Superior temporal gyrus (tissue), 1 donor: ENCODE data around the gene NEURL1.
A peak's percentile ranks its signal among the peaks of the same experiment; 100 is the strongest.
"Not testable (repeated sequence)": the region's sequence is repeated elsewhere in the genome, so short reads cannot be mapped to it uniquely, and the experiment has no call there.

Source experiments
- DNase-seq: peaks from one replicate; pipeline ENCODE4 v3.0.0-alpha.2; 2016; ENCODE audit errors: extremely low spot score

NEURL1 gene

GRCh38 chr10:103622935-103623574 lies 129.6 kb downstream of the NEURL1 start:
- DNase-seq, result no peak

- no peak for DNase-seq
Observed at GRCh38 chr10:103626178-103626577, 132.7 kb downstream of the NEURL1 start.

- no peak for DNase-seq
Observed at GRCh38 chr10:103627111-103627892, 133.8 kb downstream of the NEURL1 start.

- DNase-seq, result no peak
Observed at GRCh38 chr10:103627893-103628292, 134.4 kb downstream of the NEURL1 start.

GRCh38 chr10:103629581-103629980 lies 136.1 kb downstream of the NEURL1 start:
- no peak for DNase-seq

- DNase-seq, result no peak
Observed at GRCh38 chr10:103630156-103630555, 136.7 kb downstream of the NEURL1 start.

- DNase-seq, result no peak
Observed at GRCh38 chr10:103632247-103632642, 138.7 kb downstream of the NEURL1 start.

- not testable (repeated sequence) for DNase-seq
Observed at GRCh38 chr10:103632871-103633270, 139.4 kb downstream of the NEURL1 start.

- DNase-seq, result no peak
Observed at GRCh38 chr10:103633846-103634245, 140.3 kb downstream of the NEURL1 start.

GRCh38 chr10:103635580-103635979 lies 142.1 kb downstream of the NEURL1 start:
- no peak for DNase-seq

GRCh38 chr10:103636492-103636891 lies 143.0 kb downstream of the NEURL1 start:
- DNase-seq, result no peak

GRCh38 chr10:103637011-103637410 lies 143.5 kb downstream of the NEURL1 start:
- DNase-seq, result no peak

- DNase-seq, result no peak
Observed at GRCh38 chr10:103637927-103638557, 144.5 kb downstream of the NEURL1 start.

GRCh38 chr10:103638948-103639347 lies 145.4 kb downstream of the NEURL1 start:
- DNase-seq, result no peak

GRCh38 chr10:103640436-103641181 lies 147.1 kb downstream of the NEURL1 start:
- peak; percentile 72 for DNase-seq

GRCh38 chr10:103641326-103641725 lies 147.8 kb downstream of the NEURL1 start:
- no peak for DNase-seq
